GM18520 (cell line): ENCODE results near the gene TLCD1.

ENCODE experiments used
- ATAC-seq: cut with Tn5 transposase; IDR thresholded peaks from one replicate; pipeline ENCODE4 v1.9.1; 2021; ENCODE audit not compliant: unreplicated experiment

The TLCD1 gene

DNA sequence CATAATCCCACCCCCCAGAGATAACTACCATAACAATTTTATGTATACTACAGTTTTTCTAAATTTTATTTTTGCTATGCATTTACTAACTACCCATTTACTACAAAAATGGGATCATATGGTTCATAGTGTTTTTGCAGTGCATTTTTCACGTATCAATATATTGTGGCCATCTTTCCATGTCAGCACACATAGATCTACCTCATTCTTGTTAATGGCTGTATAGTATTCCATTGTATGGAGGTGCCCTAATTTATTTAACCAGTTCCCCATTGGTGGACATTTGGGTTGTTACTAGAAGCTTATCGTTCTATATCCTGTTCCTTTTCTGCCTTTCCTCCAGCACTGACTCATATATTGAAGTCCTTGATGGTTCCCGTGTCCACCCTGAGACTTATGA lies 37.0 kb downstream of the TLCD1 start:
- no peak for ATAC-seq

DNA sequence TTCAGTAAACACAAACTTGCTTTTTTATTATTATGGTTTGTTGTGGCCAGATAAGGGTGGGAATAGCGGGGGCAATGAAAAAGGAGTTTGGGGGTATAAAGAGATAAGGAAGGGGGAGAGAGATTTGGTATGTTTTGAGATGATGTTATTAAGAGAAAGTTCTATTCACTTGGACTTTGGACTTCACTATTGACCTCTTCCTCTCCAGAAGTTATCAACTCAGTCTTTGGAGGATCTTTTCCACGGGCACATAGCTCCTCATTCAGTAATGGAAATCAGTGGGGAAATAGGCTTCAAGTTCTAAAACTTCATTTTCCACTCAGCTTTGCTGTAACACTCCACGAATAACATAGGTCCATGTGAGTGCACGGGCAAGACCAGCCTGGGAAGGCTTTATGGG lies 37.6 kb downstream of the TLCD1 start:
- ATAC-seq, result no peak

DNA sequence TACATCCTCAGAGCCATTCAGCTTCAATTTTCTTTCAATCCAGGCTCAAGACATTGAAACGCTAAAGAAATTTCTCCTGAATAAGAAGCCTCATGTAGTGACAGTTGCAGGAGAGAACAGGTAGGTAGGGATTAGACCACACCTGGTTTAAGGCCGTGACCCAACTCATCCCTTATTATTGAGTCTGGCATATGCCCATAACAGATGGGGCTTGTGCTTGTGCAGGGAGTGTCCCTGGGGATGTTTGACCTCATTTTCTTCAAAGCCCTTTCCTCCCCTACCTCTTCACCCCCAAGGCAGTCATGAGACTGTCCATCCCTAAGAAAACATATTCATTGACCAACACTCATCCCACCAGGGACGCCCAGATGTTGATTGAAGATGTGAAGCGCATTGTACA lies 39.7 kb downstream of the TLCD1 start:
- no peak for ATAC-seq

DNA sequence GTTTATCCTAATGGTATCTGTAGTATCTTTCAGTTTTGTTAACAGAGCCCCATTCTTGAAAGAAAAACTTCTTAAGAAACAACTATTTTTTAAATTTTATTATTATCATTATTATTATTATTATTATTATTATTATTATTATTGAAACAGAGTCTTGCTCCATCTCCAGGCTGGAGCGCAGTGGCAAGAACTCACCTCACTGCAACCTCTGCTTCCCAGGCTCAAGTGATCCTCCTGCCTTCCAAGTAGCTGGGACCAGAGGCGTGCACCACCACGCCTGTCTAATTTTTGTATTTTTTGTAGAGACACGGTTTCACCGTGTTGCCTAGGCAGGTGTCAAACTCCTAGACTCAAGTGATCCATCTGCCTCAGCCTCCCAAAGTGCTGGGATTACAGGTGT lies 40.7 kb downstream of the TLCD1 start:
- no peak for ATAC-seq

DNA sequence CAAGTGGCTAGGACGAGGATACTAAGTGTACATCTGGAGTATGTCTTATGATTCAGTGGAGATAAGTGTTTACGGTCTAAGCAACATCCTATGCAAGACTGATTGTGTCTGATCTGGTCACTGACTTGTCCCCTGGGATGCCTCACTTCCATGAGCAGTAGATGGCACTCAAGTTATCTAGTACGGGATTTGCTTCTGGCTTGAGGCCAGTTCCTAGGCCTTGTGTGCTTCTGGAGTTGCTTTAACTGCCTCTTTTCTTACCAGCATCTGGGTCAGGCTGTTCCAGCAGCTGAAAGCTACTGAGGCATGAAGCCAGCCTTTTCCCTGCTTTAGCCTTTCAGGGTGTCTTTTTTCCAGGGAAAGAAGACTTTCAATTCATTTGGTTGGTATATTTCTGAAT lies 41.1 kb downstream of the TLCD1 start:
- ATAC-seq, result no peak

DNA sequence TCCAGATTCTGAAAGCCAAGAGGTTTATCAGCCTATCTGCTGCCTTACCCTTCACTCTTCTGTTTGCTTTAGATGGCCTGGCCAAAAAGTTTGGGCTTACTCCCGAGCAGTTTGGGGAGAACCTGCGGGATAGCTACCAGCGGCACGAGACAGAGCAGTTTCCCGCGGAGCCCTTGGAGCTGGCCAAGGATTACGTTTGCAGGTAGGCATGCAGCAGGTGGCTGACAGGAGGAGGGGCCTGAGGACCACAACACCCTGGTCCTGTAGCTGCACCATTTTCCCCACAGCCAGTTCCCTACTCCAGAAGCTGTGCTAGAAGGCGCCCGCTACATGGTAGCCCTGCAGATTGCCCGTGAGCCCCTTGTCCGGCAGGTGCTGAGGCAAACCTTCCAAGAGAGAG lies 43.4 kb downstream of the TLCD1 start:
- ATAC-seq, result no peak

DNA sequence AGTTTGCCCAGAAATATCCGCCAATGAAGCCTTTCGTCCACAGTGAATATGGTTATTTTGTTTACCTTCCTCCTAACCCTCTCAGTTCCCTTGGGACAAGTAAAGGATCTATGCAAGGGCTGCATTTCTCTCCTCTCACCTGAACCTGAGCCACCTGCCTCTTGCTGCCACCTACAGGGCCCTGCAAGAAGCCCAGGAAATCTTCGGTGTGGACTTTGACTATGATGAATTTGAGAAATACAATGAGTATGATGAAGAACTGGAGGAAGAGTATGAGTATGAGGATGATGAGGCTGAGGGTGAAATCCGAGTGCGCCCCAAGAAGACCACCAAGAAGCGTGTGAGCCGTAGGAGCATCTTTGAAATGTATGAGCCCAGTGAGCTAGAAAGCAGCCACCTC lies 50.1 kb downstream of the TLCD1 start:
- ATAC-seq, result no peak

DNA sequence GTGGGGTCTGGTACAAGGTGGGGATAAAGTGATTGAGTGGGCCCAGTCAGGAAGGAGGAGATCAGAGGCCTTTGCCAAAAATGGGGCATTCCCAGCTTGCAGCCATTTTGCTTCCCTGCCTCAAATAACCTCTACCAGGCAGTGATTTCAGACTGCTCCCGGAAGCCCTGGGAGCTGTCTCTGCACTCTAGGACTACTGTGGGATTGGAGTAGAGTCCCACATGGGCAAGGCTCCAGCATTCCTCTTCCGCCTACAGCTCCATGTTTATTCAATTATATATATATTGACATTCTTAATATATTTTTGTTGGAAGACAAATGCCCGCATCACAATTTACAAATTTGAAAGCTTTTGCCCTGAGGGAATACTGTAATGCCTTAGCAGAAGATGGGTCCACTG lies 50.5 kb downstream of the TLCD1 start:
- no peak for ATAC-seq
